GM21576 (cell line): ENCODE data around the gene PCCA.

Source experiments
- ATAC-seq: cut with Tn5 transposase; IDR thresholded peaks from one replicate; pipeline ENCODE4 v1.9.1; 2021; ENCODE audit warnings: mild to moderate bottlenecking, moderate library complexity; ENCODE audit not compliant: unreplicated experiment

PCCA gene

DNA sequence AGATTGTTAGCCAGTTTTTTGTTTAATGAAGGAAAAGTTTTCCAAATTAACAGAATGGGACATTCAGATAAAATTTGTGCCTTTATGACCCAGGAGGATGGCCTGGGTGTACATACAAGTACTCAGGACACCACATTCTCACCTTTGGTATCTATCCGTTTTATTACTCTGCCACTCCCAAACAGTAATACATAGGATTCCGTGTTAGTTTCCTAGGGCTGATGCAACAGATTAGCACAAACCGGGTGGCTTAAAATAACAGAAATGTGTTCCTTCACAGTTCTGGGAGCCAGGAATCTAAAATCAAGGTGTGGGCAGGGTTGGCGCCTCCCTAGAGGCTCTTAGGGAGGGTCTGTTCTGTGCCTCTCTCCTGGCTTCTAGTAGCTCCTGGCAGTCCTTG, 369.8 kb downstream of the PCCA start:
- no peak for ATAC-seq

- no peak for ATAC-seq
Observed at GRCh38 chr13:100459747-100460146, 370.9 kb downstream of the PCCA start.

GRCh38 chr13:100460266-100460665, 371.4 kb downstream of the PCCA start:
- no peak for ATAC-seq

DNA sequence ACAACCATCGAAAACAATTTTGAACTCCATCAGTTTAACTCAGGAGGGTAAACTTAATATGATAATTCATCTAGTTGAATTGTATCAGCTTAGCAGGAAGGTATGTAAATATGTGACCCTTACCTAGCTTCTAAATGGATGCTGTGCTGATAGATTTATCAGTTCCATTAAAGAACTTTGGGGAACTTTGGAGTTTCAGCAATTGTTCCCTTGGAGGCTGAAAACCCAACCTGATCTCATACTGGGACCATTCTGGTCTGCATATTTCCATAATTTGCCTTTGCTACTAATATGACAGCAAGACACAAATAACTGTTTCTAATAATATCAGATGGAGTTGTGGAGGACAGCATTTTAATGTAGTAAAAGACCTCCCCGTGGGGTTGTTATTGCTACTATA, 371.9 kb downstream of the PCCA start:
- no peak for ATAC-seq

- ATAC-seq, result no peak
Observed at GRCh38 chr13:100461309-100462030, 372.6 kb downstream of the PCCA start.

GRCh38 chr13:100464006-100464405, 375.1 kb downstream of the PCCA start:
- ATAC-seq, result no peak

DNA sequence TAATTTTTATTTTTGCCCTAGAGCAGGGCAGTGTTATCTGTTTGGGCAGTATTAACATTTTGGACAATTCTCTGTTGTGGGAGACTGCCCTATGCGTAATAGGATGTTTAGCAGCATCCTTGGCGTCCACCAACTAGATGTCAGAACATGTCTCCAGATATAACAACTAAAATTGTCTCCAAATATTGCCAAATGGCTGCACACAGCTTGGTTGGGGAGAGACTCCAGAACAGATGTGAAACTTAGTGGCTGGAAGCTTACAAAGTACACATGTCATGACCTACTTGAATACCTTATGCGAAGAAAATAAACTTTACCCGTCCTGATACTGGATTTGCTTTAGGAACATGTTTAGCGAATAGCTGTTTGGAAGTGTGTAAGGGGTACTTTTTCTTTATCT, 376.7 kb downstream of the PCCA start:
- no peak for ATAC-seq

DNA sequence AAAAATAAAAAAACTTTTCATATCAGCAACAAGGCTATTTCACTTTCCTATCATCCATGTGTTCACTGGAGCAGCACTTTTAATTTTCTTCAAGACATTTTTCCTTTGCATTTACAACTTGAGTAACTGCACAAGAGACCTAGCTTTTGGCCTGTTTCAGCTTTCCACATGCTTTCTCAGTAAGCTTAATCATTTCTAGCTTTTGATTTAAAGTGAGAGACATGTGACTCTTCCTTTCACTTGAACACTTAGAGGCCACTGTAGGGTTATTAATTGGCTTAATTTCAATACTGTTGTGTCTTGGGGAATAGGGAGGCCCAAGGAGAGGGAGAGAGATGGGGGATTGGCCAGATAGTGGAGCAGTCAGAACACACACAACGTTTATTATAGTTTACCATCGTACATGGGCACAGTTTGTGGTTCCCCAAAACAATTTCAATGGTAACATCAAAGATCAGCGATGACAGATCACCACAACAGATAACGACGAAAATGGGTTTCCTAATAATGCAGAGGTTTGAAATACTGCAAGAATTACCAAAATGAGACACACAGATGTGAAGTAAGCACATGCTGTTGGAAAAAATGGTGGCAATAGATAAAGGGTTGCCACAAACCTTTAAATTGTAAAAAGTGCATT, 382.1 kb downstream of the PCCA start:
- no peak for ATAC-seq

GRCh38 chr13:100473087-100473486, 384.2 kb downstream of the PCCA start:
- no peak for ATAC-seq

DNA sequence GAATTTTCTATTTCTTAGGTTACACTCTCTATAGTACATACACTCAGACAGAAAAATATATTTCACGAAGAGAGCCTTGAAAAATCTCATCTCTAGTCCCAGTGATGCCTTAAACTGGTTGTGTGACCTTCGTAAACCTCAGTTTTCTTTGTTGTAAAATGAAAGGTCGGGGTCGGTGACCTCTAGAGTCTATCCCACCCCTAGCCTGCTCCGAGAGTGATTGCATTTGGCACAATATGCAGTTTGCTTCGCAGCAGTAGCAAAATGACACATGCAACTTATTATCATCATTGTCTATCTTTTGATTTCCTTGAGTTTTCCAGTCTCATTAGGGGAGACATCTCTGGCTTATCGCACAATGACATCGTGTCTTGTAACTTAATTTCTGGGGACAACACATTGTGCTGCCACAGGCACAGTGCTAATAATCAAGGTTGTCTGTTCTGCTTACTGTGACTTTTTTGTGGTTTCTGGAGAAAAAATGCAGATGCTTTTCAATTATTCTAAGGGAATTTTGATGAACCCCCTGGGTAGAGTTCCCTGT, 384.7 kb downstream of the PCCA start:
- no peak for ATAC-seq

DNA sequence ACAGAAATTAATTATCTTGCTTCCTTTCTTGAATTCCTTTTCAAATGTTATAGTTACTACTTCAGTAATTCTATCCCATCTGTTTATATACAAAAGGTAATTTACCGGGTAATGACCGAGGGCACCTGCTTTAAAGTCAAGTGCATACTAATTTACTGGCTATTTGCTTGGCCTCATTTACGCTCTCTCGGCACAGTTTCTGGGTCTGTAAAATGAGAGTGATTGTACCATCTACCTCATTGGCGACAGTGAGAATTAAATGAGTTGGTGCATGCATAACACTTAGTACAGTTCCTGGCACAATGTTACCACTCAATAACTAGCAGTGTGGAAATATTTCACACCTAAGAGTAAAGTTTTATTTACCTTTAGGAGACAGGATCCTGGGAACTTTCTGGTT, 388.1 kb downstream of the PCCA start:
- ATAC-seq, result no peak

DNA sequence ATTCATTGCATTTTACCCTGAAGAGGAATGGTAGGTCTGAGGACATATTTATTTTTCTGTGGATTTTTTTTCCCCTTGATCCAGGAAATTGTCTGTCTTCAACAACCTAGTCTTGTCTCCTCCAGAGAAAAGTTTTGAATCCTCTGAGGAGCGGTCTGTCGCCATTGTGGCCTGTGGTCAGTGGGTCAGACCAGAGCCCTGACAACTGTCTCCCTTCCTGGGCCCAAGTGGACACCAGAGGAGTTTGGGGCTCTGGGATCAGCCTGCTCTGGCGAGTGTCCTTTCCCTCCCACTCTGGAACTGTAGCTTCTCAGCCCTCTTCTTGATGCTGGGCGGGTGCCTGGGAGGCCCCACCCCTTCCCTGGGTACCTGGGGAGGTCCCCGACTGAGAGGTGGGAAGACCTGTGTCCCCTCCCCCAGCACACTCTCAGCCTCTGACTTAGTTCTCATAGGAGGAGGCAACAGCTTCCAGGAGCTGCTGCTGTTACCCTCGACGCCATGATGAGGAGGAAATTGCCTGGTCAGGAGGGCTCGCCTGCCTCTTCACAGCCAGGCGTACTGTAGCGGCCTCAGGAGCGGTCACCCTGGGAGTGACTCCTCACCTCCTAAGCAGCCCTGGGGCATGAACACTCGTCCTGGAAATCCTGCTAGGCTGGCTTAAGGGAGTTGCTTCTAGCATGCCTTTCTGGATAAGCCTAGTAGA, 389.4 kb downstream of the PCCA start:
- no peak for ATAC-seq

DNA sequence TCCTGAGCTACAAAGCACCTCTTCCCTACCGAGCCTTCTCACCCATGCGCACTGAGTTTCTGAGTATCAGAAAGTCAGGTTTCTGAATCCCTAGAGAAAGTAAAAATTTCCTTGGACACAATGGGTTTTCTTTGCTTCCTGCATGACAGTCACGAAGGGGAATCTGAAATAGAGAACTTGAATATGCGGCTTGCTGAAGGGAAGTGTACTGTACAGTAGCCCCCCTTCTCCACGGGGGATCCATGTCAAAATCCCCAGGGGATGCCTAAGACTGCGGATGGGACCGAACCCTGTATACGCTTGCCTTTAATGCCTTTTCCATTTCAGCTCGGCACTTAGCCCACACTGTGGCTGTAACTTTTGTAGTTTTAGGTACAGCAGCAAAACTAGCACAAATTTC, 391.8 kb downstream of the PCCA start:
- no peak for ATAC-seq

GRCh38 chr13:100483139-100483538, 394.2 kb downstream of the PCCA start:
- no peak for ATAC-seq

DNA sequence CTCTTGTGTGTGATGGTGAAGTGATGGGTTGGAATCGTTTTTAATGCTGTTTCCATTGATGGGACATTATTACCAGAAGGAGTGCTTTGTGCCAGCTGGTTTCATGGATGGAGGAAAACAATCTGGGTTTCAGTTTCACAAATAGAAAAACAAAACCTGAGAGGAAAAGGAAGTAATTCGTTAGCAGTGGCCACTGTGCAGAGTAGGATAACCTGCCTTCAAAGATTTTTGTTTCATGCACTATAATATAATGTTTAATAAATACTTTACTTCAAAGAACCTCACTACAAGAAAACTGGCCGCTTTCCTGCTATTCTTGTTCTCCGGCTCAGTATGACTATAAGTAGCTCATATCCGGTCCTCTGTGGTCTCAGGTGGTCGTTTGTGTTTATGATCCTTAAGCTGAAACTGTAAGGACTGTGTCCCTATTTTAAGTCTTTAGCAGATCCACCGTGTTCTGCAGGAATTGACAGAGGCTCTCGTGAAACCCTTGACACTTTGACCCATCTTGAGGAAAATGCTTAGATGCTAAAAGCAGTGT, 395.0 kb downstream of the PCCA start:
- no peak for ATAC-seq

DNA sequence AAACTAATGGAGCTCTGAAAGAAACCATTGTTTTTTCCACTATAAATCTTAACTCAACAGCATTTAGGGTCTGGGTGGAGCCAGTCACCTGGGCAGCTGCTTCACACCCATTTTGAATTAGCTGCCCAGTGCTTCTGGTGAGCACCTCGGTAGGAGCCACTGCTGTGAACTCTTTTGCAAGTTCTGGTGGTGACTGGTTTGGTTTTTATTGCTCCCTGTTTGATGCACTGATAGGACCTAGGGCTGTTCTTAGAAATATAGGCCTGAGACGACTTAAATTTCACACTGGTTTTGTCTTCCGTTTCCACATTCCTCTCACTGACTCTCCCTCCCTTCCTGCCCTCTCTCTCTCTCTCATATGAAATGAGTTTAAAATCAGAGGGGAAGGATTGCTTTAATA, 395.8 kb downstream of the PCCA start:
- ATAC-seq, result no peak

DNA sequence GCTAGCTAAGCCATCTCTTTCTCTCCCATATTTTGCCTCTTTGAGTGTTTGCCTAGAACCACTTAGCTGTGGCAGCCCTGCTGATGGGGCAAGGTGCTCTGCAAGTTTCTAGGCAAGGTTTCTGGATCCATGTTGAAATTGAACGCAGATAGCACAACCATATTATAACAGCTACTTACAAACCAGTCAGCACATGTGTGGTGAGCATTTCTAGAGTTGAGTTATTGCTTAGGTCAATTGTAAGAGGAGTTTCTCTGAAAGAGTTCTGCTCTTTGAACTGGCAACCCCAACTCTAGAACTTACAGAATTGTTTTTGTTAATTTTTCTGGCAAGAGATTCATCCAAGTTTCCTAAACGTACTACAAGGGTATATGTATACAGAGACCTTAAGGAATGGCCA, 396.4 kb downstream of the PCCA start:
- ATAC-seq, result no peak

- ATAC-seq, result no peak
Observed at GRCh38 chr13:100490692-100491091, 401.8 kb downstream of the PCCA start.

DNA sequence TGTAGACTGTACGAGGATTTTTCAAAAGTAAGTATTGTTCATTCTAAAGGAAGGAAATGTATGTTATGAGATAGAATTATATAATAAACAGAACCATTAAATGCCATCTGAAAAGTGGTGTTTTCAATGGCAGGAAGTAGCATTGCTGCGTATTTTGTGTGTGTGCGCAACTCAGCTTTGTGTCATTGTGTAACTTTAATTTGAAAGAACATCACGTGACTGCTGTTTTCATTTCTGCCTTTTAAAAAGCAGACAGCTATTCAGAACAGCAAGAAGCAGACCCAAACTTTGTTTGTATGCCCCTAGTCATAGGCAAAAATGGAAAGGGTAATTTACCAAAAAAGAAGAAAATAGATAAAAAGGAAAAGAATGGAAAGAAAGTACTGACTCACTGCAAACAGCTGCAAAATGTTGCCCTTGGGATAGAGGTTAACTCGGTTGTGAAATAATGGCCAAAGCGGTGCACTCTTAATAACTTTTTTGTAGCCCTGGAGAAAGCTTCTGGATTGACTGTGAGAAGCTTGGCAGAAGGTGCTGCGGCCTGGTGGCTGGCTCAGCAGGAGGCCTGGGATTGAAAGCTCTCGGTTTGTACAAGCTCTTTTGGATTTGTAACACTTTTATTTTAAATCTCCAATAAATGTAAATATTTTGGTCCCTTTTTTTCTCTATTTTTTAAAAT, 402.4 kb downstream of the PCCA start:
- ATAC-seq, result no peak

DNA sequence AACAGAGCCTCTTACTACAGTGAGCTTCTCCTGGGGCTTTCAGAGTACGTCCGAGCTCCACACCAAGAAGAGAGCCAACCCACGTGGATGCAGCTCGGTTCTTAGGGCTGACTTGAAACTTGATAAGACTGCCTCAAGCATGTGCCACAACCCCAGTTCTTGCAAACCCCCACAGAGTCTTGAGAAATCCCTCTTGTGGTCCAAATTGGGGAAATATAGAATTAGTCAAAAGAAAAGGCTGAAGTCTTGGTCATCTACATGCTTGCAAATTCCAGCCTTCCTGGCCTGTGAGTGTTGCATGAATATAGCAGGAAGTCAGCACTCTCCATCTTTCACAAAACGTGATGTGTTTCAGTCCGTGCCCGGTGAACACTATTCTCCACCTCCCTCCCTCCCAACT, 404.5 kb downstream of the PCCA start:
- no peak for ATAC-seq

DNA sequence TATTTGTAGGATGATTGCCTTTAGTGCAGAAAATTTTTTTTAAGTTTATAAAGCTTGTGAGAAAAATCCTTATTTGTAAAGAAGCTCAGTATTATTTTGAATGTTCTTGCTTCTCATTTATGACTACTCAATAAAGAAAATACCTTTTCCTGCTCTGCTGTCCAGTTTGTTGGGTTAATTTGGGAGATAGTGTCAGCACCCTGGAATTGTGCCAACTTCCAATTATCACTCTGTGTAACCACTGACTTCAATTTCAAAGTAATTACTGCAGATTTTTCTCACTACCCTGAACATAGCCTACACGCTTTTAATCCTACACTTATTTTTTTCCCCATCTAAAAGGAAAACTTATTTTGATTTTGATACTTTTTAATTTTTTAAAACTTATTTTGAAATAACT, 406.6 kb downstream of the PCCA start:
- ATAC-seq, result no peak
